ENCODE results near the gene PSMA6. TPM values are rescaled to one million over a fixed set of nuclear protein-coding genes. Genes with fewer than 3 reads are reported as not detected.

Gene PSMA6
- total and polyA plus RNA-seq, 10 of the 15 experiments (the other 5 are each of a cell fraction or from before 2014, with no cell fraction given), result 267 to 1,363 (median 402) TPM

- no peak for TF ChIP-seq HSF1 (IDR thresholded peaks at IDR 0.05; ENCODE audit: low read depth, low read length)
- TF ChIP-seq CHD2 (IDR thresholded peaks at IDR 0.05; ENCODE audit: borderline replicate concordance, low read depth, low read length), result peak; percentile 77
- TF ChIP-seq, protein P1, sequence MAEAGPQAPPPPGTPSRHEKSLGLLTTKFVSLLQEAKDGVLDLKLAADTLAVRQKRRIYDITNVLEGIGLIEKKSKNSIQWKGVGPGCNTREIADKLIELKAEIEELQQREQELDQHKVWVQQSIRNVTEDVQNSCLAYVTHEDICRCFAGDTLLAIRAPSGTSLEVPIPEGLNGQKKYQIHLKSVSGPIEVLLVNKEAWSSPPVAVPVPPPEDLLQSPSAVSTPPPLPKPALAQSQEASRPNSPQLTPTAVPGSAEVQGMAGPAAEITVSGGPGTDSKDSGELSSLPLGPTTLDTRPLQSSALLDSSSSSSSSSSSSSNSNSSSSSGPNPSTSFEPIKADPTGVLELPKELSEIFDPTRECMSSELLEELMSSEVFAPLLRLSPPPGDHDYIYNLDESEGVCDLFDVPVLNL (IDR thresholded peaks at IDR 0.05; ENCODE audit: low read depth, low read length), result 0 out of 2 replicates have a peak, but pooled peaks have one; percentile 50
- 0 out of 2 replicates have a peak, but pooled peaks have one; percentile 8 for TF ChIP-seq PAX5 (IDR thresholded peaks at IDR 0.05; ENCODE audit: borderline replicate concordance, low read depth, low read length)
- no peak for TF ChIP-seq BMI1 (IDR thresholded peaks at IDR 0.05; ENCODE audit: borderline replicate concordance)
- no peak for TF ChIP-seq ATF3 (IDR thresholded peaks at IDR 0.05; ENCODE audit: borderline replicate concordance, extremely low read depth, low read depth, low read length)
- TF ChIP-seq, protein P2, sequence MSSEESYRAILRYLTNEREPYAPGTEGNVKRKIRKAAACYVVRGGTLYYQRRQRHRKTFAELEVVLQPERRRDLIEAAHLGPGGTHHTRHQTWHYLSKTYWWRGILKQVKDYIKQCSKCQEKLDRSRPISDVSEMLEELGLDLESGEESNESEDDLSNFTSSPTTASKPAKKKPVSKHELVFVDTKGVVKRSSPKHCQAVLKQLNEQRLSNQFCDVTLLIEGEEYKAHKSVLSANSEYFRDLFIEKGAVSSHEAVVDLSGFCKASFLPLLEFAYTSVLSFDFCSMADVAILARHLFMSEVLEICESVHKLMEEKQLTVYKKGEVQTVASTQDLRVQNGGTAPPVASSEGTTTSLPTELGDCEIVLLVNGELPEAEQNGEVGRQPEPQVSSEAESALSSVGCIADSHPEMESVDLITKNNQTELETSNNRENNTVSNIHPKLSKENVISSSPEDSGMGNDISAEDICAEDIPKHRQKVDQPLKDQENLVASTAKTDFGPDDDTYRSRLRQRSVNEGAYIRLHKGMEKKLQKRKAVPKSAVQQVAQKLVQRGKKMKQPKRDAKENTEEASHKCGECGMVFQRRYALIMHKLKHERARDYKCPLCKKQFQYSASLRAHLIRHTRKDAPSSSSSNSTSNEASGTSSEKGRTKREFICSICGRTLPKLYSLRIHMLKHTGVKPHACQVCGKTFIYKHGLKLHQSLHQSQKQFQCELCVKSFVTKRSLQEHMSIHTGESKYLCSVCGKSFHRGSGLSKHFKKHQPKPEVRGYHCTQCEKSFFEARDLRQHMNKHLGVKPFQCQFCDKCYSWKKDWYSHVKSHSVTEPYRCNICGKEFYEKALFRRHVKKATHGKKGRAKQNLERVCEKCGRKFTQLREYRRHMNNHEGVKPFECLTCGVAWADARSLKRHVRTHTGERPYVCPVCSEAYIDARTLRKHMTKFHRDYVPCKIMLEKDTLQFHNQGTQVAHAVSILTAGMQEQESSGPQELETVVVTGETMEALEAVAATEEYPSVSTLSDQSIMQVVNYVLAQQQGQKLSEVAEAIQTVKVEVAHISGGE (CRISPR knock-in tag; IDR thresholded peaks at IDR 0.05), result 0 out of 2 replicates have a peak, but pooled peaks have one; percentile 15
- no peak for TF ChIP-seq FOS (IDR thresholded peaks at IDR 0.05; ENCODE audit: borderline replicate concordance, extremely low read depth, insufficient read length)
- TF ChIP-seq CHD4 (IDR thresholded peaks at IDR 0.05), result no peak
- TF ChIP-seq GABPA (IDR thresholded peaks at IDR 0.05; ENCODE audit: low read depth), result peak; percentile 99
- TF ChIP-seq IKZF1 (conservative IDR thresholded peaks at IDR 0.05), result peak; percentile 75
- peak; percentile 68 for TF ChIP-seq BCL3 (IDR thresholded peaks at IDR 0.05; ENCODE audit: borderline replicate concordance, insufficient read depth, low read depth, low read length, poor library complexity, severe bottlenecking)
- TF ChIP-seq ATF2 (IDR thresholded peaks at IDR 0.05; ENCODE audit: low read length), result no peak
- TF ChIP-seq MYB (IDR thresholded peaks at IDR 0.05; ENCODE audit: borderline replicate concordance, low read depth, low read length), result no peak
- TF ChIP-seq BRCA1 (IDR thresholded peaks at IDR 0.05; ENCODE audit: low read depth, low read length), result no peak
- 0 out of 4 replicates have a peak, but pooled peaks have one; percentile 20 to 36 for TF ChIP-seq EP300 (IDR thresholded peaks at IDR 0.05; ENCODE audit: borderline replicate concordance in 1 of 2, control insufficient read depth in 1 of 2, low read depth in 2 of 2, low read length in 2 of 2)
- TF ChIP-seq SMARCA5 (IDR thresholded peaks at IDR 0.05), result no peak; the same call in 1 of the 2 replicates
These were observed at the start of gene PSMA6 (continued) for GRCh38 chr14:35292051-35292769.

Measured in GM12878 (cell line).